Measurements from ENCODE around the gene RBMS1. TPM values are rescaled to one million over a fixed set of nuclear protein-coding genes. Genes with fewer than 3 reads are reported as not detected.

The RBMS1 gene
- total RNA-seq, 1 experiment from 2014 or later, result 38.8 TPM

DNA sequence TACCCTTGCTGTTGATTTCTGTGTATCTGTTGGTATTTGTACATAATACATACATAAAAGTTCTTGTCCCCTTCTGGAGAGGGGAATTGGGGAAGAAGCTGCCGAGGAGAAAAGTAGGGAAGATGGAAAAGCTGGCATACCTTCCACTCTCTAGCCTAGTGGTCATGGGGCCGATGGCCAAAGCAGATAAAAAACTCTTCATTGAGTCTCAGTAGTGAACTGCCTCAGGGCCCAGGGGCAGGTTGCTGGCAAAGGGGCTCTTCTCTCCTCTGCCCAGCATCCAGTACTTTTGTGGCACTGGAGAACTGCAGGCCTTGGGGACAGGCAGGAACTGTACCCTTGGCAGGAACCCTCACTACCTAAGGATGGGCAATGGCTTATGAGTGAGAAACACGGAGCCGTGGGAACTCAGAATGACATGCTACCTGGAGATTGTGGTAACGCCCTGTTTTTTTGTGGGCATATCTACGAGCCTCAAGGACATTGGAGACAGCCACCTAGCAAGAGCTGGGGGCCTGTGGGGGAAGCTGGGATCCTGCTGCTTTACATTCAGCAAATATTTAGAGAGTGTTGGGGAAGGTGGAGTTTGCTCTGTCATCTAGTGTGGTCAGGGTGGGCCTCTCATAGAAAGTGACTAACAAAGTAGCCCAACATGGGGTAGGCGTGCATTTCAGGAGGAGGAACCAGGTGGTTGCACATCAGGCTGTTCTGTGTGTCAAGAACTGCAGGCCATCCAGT, 270.9 kb downstream of the RBMS1 start:
- DNase-seq (peak; percentile 64), ATAC-seq (no peak)
- intact Hi-C loops (cut with micrococcal nuclease), result no loop called here
- POLR2A ChIA-PET (ENCODE audit: unreplicated experiment), result interaction anchor here (0.5 kb wide), 2 partner anchors 43 to 44 kb away, joined by 6 to 15 read pairs; no protein-coding TSS in a partner anchor
- no peaks in the 10 kb centered on the region for H3K79me2 ChIP-seq (ENCODE audit: low read length)
- no peaks in the 10 kb centered on the region for H3F3A ChIP-seq (ENCODE audit: low read length, unreplicated experiment)
- H3K9me2 ChIP-seq (replicated peaks; ENCODE audit: low read length), result no peaks in the 10 kb centered on the region
- no TSS peak for BruUV-seq (replicated peaks)
- peaks cover 80% of the 10 kb centered on the region for H3K4me1 ChIP-seq (ENCODE audit: insufficient read depth, low read length)
- no peak overlapping the region for H3K4me3 ChIP-seq (ENCODE audit: low read length)
- H3K4me2 ChIP-seq (ENCODE audit: low read length), result peak overlapping the region; percentile 78
- H2AFZ ChIP-seq (ENCODE audit: low read length), result no peak overlapping the region
- no peaks in the 10 kb centered on the region for H3K9me3 ChIP-seq (ENCODE audit: low read length)
- peak overlapping the region; percentile 87 for H3K27ac ChIP-seq (ENCODE audit: low read length)
- H3K27me3 ChIP-seq (ENCODE audit: low read length), result no peaks in the 10 kb centered on the region
- TF ChIP-seq EZH2 (IDR thresholded peaks at IDR 0.05; ENCODE audit: low read length, unreplicated experiment) (no peak), EZH2phosphoT487 (IDR thresholded peaks at IDR 0.05; ENCODE audit: borderline replicate concordance, low read length) (no peak), CTCF (conservative IDR thresholded peaks at IDR 0.05; ENCODE audit: low read depth, low read length) (no peak)
- no peaks in the 10 kb centered on the region for H3K36me3 ChIP-seq (ENCODE audit: low read depth, low read length)
- H3K9ac ChIP-seq (ENCODE audit: low read length), result peak overlapping the region; percentile 55; the same call in 1 of the 2 replicates
- CTCF ChIA-PET, result no interaction called here
- no peaks in the 10 kb centered on the region for H4K20me1 ChIP-seq (ENCODE audit: low read length)
